M059J (cell line): ENCODE results near the gene NELFB. TPM values are rescaled to one million over a fixed set of nuclear protein-coding genes. Genes with fewer than 3 reads are reported as not detected.
A peak's percentile ranks its signal among the peaks of the same experiment; 100 is the strongest.

Source experiments
- DNase-seq: peaks from one replicate; pipeline ENCODE4 v3.0.0-alpha.2; 2012; ENCODE audit warnings: low read depth
- total RNA-seq: library from RNA; depleted of rRNA; stranded (reverse); fragments of >200 nt; shearing (Covaris generic); gene quantifications from 2 replicates; pipeline ENCODE4 v1.2.3, GENCODE V29; 2014

The NELFB gene
- total RNA-seq, 1 experiment from 2014 or later = 73.9 TPM

DNA sequence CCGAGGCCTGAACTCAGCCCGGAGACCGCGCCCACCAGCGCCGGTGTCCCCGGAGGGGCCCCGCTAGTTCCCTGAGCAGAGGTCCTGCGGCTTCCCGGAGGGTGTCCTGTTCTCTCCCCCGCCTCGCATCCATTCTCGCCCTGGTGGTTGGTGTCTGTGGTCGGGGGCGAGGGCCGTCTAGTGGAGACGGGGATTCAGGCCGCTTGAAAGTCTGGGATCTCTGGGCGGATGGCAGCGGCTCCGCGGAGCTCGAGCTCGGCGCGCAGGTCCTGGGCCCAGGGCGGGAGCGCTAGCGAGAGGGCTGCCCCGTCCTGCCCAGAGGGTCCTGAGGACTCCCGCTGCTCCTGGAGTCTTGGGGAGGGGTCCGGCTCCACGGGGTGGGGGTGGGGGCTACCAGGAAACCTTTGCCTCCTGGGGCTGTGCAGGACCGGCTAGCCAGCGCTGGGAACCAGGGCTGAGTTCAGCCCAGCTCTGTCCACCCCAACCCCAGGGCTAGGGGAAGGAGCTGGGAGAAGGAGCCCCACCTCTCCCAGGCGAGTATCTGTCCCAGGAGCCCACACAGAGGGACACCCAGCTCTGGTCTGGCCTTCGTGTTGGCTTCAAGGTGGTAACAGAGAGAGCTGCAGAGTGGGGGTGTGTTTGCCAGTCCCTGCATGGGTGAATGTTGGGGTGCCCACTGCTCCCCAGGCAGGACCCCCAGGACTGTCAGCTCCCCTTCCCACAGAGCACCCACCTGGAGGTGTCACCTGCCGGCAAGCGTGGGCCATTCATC is 26.4 kb downstream of the NELFB start:
- DNase-seq = no peak

DNA sequence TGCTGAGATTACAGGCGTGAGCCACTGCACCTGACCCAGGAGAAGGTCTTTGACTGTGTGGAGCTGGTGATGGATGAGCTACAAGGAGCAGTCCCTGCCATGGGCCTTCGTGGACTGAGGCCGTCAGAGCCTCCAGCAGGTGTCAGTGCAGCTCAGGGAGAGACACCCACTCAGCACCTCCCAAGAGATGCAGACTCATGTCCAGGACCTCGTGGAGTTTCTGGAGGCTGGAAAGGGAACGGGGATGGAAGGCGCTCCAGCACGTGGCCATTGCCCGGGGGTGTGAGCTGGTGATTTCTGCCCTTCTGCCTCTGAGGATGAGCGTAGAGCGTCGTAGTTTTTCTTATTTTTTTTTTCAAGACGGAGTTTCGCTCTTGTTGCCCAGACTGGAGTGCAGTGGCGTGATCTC is 31.9 kb downstream of the NELFB start:
- peak; percentile 73 for DNase-seq

DNA sequence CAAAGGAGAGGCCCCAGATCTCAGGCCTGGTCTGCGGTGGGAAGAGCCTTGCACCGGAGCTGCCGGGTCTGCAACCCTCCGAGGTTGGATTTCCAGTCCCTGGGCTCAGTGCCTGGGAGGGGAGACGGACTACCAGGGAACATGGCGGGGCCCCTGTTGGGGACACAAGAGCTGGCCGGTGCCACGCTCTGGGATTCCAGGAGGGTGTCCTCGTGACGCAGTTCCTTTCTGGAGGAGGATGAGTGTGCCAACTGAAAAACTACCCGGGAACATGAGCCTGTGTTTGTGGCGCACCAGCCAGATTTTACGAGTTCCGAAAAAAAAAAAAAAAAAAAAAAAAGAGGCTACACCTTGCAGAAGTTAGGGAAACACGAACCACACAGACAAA is 38.0 kb downstream of the NELFB start:
- DNase-seq = no peak

GRCh38 chr9:137293482-137294090 is 38.5 kb downstream of the NELFB start:
- DNase-seq = no peak

- DNase-seq = peak; percentile 47
Measured at GRCh38 chr9:137294091-137294680, 39.1 kb downstream of the NELFB start.

- DNase-seq = peak; percentile 39
Measured at GRCh38 chr9:137294681-137295237, 39.6 kb downstream of the NELFB start.

GRCh38 chr9:137295238-137295811 is 40.2 kb downstream of the NELFB start:
- DNase-seq = no peak

- no peak for DNase-seq
Measured at GRCh38 chr9:137295849-137296669, 40.9 kb downstream of the NELFB start.

- DNase-seq = peak; percentile 57
Measured at GRCh38 chr9:137296670-137297664, 41.8 kb downstream of the NELFB start.

GRCh38 chr9:137297966-137298365 is 42.8 kb downstream of the NELFB start:
- no peak for DNase-seq

- peak; percentile 53 for DNase-seq
Measured at GRCh38 chr9:137298401-137299202, 43.5 kb downstream of the NELFB start.

DNA sequence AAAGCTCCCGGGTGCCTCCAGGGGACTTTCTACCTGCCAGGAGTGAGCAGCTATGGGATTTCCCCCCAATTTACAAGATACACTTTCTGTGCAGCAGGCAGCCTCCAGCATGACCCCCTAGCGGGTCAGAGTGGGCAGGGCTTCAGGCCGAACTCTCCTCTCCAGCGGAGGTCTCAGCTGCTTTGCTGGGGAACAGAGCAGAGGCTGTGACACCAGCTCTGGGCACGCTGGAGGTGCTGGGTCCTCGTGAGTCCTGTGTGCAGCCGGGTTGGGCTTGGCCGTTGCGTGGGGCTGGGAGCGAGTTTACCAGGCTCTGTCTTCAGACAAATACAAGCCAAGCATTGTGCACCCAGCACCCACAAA is 44.1 kb downstream of the NELFB start:
- DNase-seq = no peak

- DNase-seq = no peak
Measured at GRCh38 chr9:137299938-137300337, 44.8 kb downstream of the NELFB start.

DNA sequence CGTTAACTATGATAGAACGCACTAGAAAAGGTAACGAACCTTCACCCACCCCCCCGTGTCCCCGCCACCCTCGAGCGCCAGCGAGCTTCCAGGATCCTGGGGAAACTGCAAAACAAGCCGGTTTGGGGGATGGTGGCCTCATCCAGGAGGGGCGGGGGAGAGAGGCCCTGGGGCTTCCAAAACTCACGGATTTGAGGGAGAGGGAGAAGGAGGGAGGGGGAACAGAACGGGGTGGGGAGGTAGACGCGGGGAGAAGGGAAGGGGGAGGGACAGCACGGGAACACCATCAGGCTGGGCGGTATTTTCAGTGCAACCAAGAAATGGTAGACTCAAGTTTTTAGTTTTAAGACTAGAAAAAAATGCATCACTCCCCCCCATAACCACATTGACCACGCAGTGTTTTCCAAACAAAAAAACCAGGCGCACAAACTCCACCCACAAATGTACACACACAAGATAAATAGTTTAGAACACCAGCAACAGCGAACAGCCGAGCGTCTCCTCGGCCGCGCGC is 45.5 kb downstream of the NELFB start:
- no peak for DNase-seq

GRCh38 chr9:137301081-137301947 is 46.2 kb downstream of the NELFB start:
- DNase-seq = peak; percentile 34

DNA sequence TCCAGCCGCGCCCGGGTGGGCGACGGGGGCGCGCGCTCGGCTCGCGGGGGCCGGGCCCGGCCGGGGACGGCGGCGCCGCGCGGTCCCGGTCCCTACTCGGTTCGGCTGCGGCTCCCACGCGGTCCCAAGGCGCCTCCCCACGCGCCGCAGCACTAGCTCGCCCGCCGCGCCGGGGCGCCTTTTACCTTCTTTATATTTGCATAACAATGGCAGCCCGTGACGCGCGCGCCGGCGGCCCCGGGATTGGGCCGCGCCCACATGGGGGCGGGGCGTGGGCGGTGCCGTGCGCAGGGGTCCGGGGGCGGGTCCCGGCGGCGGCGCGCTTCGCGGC is 47.0 kb downstream of the NELFB start, which contains the start of gene NRARP:
Gene NRARP, minus strand, starts transcription at position 154 of the 331 bp plus-strand sequence. CDS start 343 bp downstream, outside the sequence.
- DNase-seq = no peak

GRCh38 chr9:137302449-137303150 is 47.5 kb downstream of the NELFB start:
- DNase-seq = no peak
